ENCODE data around the gene STRN4.
"Not testable (repeated sequence)": the region's sequence is repeated elsewhere in the genome, so short reads cannot be mapped to it uniquely, and the experiment has no call there.

STRN4 gene

DNA sequence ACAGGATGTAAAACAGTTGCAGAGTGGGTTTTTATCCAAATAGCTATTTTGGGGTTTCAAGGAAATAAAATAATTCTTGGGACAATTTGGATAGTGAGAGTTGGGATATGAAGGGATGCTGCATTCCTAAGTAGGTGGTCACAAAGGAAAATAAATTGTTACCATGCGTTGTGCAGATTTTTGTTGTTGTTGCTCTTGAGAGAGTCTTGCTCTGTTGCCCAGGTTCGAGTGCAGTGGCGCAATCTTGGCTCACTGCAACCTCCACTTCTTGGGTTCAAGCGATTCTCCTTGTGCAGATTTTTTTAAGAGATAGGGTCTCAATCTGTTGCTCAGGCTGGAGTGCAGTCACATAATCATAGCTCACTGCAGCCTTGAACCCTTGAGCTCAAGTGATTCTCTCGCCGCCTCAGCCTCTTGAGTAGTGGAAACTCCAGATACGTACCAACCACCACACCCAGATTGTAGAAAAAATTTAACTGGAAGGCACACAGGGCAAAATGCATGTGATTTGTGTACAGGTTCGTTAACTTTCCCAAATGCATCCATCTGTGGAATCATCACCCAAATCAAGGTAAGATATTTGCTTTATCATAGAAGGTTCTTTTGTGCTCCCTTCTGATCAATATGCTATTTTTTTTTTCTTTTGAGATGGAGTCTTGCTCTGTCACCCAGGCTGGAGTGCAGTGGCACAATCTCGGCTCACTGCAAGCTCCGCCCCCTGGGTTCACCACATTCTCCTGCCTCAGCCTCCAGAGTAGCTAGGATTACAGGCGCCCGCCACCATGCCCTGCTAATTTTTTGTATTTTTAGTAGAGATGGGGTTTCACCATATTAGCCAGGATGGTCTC lies 26.1 kb upstream of the STRN4 start:
- no peak for DNase-seq

DNA sequence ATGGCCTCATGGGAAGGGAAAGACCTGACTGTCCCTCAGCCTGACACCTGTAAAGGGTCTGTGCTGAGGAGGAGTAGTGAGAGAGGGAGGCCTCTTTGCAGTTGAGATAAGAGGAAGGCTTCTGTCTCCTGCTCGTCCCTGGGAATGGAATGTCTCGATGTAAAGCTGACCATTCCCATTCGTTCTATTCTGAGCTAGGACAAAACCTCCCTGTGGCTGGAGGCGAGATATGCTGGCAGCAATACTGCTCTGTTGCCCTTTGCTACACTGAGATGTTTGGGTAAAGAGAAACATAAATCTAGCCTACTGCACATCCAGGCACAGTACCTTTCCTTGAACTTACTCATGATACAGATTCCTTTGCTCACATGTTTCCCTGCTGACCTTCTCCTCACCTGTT lies 22.5 kb upstream of the STRN4 start:
- not testable (repeated sequence) for DNase-seq

DNA sequence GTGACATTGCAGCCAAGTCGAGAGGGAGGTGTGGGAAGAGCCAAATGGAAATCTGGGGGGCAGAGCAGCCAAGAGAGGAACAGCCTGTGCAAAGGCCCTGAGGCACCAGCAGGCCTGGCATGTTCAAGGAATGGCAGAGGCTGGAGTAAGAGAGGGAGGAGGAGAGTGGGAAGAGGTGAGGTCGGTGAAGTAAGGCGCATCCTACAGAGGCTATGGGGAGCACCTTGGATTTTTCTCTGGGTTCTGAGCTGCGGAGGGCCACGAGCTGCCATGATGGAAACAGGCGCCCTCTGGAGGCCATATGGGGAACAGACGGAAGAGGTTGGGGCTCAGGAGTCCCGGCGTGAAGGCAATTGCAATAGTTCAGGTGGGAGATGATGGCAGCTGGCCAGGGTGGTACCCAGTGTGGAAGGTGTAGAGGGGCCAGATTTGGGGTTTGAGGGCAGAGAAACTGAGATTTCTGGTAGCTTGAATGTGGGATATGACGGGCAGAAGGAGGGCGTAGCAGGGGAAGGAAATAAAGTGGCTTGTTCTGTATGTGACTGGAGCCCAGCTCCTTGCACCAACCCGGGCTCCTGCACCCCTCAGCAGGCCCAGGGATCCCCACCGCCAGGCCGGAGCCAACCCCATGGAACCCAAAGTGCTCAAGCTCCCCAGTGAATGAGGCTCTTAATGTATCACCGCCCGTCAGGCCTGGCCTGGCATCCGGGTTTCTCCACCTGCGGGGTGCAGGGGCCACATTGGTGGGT lies 20.5 kb upstream of the STRN4 start:
- DNase-seq: no peak

GRCh38 chr19:46764817-46765291 lies 18.6 kb upstream of the STRN4 start:
- no peak for DNase-seq

- no peak for DNase-seq
Observed at GRCh38 chr19:46762245-46762890, 16.1 kb upstream of the STRN4 start.

DNA sequence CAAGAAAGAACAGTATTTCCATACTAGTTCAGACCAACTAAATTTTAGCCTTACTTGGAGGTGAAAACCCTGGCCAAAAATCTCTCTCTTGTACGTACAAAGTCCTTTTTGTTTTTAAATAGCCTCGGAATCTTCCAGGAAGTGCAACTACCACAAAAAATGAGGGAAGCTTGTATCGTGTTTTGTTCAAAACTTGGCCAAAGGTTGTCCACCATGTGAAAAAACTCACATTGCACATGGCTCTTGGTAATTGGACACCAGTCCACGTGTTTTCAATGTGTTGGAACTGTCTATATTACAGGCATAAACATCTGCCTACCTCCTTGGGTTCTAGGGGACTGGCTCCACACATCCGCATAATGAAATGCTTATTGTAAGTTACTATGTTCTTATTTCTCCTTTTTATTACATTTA lies 15.2 kb upstream of the STRN4 start:
- DNase-seq: no peak

DNA sequence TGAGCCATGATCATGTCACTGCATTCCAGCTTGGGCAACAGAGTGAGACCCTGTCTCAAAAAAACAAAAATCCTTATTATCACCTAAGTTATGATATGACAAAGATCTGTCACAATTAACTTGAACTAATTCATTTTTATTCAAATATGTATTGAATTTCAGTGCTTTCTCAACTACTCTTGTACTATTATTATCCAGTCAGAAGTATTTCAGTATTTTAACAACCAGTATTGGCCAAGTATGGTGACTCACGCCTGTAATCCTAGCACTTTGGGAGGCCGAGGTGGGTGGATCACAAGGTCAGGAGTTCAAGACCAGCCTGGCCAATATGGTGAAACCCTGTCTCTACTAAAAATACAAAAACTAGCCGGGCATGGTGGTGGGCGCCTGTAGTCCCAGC lies 14.6 kb upstream of the STRN4 start:
- not testable (repeated sequence) for DNase-seq

DNA sequence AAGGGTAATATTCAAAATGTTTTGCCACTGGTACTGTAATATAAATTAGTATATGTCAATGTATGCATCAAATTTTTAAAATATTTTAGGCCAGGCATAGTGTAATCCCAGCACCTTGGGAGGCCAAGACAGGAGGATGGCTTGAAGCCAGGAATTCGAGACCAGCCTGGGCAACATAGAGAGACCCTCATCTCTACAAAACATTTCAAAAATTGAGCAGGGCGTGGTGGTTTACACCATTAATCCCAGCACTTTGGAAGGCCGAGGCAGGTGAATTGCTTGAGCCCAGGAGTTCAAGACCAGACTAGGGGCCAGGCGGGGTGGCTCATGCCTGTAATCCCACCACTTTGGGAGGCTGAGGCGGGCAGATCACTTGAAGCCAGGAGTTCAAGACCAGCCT lies 14.1 kb upstream of the STRN4 start:
- DNase-seq: no peak

DNA sequence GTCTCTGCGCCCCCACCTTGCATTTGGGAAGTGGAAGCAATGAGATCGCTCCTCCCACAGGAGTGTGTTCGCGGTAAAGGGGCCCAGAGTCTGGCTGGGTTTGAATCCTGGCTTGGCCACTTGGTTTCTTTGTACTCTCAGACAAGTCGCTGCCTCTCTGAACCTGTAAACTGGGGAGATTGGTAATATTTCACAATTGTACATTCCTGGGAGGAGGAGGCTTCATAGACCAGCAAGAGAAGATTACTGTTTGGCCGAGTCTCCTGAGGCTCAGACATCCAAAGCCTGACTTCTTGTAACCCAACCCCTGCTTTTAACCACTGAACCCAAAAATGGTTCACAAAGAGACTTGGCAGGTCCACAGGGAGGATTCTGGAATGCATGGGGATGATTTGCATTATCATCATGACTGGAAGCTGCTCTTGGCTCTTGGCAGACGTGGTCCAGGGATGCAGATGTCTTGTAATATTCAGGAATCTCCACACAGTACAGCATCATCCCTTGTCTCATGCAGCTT lies 13.6 kb upstream of the STRN4 start:
- no peak for DNase-seq

GRCh38 chr19:46759206-46759605 lies 13.0 kb upstream of the STRN4 start:
- no peak for DNase-seq

DNA sequence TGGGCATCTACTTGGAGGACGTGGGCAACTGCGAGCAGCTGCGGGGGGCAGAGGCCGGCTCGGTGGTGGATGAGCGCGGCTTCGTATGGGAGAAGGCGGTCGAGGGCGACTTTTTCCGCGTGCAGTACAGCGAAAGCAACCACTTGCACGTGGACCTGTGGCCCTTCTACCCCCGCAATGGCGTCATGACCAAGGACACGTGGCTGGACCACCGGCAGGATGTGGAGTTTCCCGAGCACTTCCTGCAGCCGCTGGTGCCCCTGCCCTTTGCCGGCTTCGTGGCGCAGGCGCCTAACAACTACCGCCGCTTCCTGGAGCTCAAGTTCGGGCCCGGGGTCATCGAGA lies 10.3 kb upstream of the STRN4 start:
- no peak for DNase-seq

GRCh38 chr19:46755853-46756543 lies 9.7 kb upstream of the STRN4 start:
- no peak for DNase-seq

DNA sequence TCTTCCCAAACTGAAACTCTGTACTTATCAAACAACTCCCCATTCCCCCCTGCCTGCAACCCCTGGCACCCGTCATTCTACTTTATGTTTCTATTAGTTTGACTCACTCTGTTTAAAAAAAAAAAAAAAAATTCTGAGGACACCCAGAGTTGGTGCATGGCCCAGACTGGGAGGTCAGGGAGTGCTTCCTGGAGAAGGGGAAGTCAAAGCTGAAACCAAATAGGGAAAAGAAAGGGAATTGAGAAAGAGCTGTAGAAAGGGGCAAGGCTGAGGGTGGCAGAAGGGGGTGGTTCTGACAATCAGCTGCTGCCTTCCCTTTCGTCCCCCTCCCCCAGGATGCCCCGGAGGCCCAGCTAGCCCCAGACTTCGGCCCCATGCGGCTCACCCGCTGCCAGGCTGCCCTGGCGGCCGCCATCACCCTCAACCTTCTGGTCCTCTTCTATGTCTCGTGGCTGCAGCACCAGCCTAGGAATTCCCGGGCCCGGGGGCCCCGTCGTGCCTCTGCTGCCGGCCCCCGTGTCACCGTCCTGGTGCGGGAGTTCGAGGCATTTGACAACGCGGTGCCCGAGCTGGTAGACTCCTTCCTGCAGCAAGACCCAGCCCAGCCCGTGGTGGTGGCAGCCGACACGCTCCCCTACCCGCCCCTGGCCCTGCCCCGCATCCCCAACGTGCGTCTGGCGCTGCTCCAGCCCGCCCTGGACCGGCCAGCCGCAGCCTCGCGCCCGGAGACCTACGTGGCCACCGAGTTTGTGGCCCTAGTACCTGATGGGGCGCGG lies 9.0 kb upstream of the STRN4 start:
- DNase-seq: no peak

DNA sequence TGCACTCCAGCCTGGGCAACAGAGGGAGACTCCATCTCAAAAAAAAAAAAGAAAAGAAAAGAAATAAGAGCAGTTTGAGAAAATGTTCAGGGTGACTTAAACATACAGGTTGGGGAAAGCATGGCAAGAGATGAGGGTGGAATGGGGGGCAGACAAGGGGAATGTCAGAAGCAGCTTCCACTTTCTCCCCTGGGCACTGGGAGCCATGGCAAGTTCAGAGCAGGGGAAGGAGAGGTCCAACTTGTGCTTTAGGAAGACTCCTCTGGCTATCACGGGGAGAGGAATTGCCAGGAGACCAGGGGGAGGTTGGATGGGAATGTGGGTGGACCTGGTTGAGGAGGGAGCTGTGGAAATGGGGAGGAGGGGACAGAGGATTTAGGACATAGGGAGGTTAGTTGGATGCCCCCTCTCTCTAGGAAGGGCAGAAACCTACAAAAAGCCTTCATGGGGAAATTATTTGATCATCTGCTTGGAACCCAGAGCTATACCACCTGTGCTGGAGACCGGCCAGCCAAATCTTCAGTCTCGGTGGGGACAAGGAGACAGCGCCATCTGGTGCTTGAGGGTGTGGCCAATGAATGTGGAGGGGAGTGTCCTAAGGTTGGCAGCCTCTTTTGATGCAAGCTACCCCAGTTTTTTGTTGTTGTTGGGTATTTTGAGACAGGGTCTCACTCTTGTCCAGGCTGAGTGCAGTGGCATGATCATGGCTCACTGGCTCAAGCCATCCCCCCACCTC lies 7.3 kb upstream of the STRN4 start:
- DNase-seq: peak; percentile 14

DNA sequence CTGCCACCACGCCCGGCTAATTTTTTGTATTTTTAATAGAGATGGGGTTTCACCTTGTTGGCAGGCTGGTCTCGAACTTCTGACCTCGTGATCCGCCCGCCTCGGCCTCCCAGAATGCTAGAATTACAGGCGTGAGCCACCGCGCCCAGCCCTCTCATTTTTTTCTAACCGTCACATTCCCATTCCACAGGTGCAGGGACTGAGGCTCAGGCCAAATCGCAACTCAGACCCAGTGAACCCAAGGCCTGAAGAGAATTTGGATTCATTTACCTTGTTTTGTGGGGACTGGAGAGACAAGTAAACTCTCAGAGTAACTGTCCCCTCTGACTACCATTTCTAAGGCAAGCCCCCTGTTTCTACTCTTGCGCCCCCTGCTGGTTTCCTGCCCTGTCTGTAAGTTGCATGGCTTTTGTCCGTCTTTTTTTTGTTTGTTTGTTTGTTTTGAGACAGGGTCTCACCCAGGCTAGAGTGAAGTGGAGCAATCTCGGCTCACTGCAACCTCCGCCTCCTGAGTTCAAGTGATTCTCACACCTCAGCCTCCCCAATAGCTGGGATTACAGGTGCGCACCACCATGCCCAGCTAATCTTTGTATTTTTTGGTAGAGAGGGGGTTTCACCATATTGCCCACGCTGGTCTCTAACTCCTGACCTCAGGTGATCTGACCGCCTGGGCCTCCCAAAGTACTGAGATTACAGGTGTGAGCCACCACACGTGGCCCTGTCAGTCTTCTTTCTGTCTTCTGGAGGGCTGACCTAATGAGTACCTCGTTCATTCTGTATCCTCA lies 2.3 kb upstream of the STRN4 start:
- DNase-seq: no peak

DNA sequence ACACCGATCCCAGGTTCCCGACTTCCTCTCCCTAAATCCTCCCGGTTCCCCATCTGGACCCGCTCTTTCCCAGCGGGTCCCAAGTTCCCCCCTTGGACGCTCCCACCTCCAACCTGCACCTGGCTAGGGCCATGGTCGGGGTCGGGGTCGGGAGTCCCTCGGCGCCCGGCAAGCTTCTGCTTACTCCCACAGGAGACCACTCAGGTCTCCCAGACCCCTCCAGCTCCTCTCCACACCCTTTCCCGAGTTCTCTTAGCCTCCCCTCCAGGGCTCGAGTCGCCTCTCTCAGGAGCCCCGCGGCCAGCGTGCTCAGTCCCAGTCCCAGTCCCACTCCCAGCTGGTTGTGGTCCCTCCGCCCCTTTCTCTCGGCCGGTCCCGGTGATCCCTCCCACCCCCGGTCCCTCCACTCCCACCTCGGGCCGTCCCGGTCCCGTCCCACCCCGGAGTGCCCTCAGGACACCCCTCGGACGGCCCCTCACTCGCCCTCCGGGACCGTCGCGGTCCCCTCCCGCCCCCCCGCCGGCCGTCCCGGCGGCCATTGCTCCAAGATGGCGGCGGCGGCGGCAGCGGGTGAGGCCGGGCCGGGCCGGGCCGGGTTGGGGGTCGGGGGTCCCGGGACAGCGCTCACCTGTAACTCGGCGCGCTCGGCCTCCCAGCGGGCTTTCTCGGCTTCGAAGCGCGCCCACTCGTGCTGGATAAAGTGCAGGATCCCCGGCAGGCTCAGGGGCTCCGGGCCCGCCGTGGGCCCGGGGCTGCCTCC lies 549 bp downstream of the STRN4 start, which contains the start of gene FKRP:
FKRP (plus strand) TSS at position 537 of the 760 bp plus-strand sequence. CDS start 9,394 bp downstream, outside the sequence.
- peak; percentile 13 for DNase-seq

GRCh38 chr19:46745030-46745429 lies 1.2 kb downstream of the STRN4 start:
- no peak for DNase-seq

DNA sequence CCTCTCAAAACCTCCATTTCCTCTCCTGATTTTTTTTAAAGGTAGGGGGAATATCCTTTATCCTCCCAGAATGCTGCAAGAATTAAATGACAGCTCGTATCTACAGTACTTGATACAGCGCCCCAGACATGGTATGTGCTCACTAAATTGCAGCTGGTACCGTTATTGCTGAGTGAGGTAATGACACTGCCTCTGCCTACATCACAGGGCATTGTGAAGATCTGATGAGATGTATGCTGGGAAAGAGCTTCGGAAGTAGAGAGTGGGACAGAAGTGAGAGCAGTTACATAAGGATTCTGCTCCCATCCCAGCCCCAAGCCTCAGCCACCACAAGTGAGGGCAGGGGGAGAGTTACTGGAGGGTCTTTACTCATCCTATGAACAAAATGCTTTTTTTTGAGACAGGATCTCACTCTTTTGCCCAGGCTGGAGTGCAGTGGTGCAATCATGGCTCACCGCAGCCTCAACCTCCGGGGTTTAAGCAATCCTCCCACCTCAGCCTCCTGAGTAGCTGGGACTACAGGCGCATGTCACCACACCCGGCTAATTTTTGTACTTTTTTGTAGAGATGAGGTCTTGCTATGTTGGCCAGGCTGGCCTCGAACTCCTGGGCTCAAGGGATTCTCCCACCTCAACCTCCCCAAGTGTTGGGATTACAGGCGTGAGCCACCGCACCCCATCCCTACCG lies 2.1 kb downstream of the STRN4 start:
- no peak for DNase-seq

- DNase-seq: no peak
Observed at GRCh38 chr19:46742926-46743480, 3.2 kb downstream of the STRN4 start.
